Fibroblast of the conjunctiva (primary cell): ENCODE results near the gene ZNF609.
"Not testable (repeated sequence)": the region's sequence is repeated elsewhere in the genome, so short reads cannot be mapped to it uniquely, and the experiment has no call there.

Experiments used
- DNase-seq: peaks from one replicate; pipeline ENCODE4 v3.0.0-alpha.2; 2010; ENCODE audit warnings: low read depth

ZNF609 gene

GRCh38 chr15:64459066-64459781 is 1.2 kb upstream of the ZNF609 start:
- no peak for DNase-seq

- DNase-seq, result peak; percentile 63
Measured at GRCh38 chr15:64460724-64461720, 644 bp downstream of the ZNF609 start.

GRCh38 chr15:64461721-64462162 is 1.4 kb downstream of the ZNF609 start:
- DNase-seq, result no peak

- DNase-seq, result no peak
Measured at GRCh38 chr15:64462492-64462891, 2.1 kb downstream of the ZNF609 start.

- no peak for DNase-seq
Measured at GRCh38 chr15:64464276-64465005, 4.1 kb downstream of the ZNF609 start.

GRCh38 chr15:64466408-64467141 is 6.2 kb downstream of the ZNF609 start:
- no peak for DNase-seq

GRCh38 chr15:64472161-64472560 is 11.8 kb downstream of the ZNF609 start:
- no peak for DNase-seq

GRCh38 chr15:64474846-64475245 is 14.5 kb downstream of the ZNF609 start:
- DNase-seq, result no peak

- DNase-seq, result no peak
Measured at GRCh38 chr15:64476550-64476949, 16.2 kb downstream of the ZNF609 start.

- DNase-seq, result no peak
Measured at GRCh38 chr15:64478863-64479262, 18.5 kb downstream of the ZNF609 start.

GRCh38 chr15:64480891-64481290 is 20.5 kb downstream of the ZNF609 start:
- no peak for DNase-seq

GRCh38 chr15:64483749-64484148 is 23.4 kb downstream of the ZNF609 start:
- no peak for DNase-seq

- DNase-seq, result no peak
Measured at GRCh38 chr15:64485796-64486195, 25.4 kb downstream of the ZNF609 start.

- DNase-seq, result peak; percentile 22
Measured at GRCh38 chr15:64490598-64491259, 30.4 kb downstream of the ZNF609 start.

GRCh38 chr15:64493641-64494040 is 33.3 kb downstream of the ZNF609 start:
- DNase-seq, result no peak

- not testable (repeated sequence) for DNase-seq
Measured at GRCh38 chr15:64495968-64496367, 35.6 kb downstream of the ZNF609 start.

GRCh38 chr15:64500695-64501395 is 40.5 kb downstream of the ZNF609 start:
- no peak for DNase-seq

GRCh38 chr15:64501396-64501715 is 41.0 kb downstream of the ZNF609 start:
- no peak for DNase-seq

- no peak for DNase-seq
Measured at GRCh38 chr15:64502151-64502550, 41.8 kb downstream of the ZNF609 start.

GRCh38 chr15:64502551-64502950 is 42.2 kb downstream of the ZNF609 start:
- DNase-seq, result no peak

- DNase-seq, result no peak
Measured at GRCh38 chr15:64503197-64503596, 42.8 kb downstream of the ZNF609 start.
